ENCODE measurements around the gene USP7.

Gene USP7

DNA sequence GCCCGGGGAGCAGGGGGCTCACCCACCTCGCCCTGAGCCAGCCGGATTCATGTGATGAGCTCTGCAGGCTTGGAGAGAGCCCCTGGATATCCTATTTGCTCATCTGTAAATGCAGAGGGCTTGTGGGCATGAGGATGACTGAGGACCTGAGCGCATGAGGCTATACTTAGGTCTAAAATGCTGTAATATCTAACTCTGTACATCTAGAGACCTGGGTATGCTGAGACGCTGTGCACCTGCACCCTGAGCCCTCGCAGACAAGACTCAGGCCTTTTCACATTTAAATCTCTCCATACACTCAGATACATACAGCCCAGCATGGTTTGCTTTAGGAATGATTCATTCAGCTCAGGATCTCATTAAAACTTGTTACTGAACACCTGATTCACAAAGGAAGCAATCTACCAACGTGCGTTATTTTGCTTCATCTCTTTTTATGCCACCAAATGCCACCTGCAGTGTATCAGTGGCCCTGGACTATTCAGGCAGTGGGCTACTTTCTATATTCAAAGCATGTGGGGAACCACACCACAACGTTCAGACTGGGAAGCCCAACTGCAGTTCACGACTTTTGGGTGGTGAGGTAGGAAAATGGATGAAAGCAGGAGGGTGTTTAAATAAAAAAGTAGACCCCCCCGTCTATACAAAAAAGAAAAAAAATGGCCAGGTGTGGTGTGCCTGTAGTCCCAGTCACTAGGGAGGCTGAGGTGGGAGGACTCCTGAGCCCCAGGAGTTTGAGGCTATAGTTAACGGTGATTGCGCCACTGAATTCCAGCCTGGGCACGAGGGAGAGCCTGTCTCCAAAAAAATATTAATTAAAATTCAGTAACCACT lies 12.0 kb downstream of the USP7 start:
- no peak for DNase-seq

DNA sequence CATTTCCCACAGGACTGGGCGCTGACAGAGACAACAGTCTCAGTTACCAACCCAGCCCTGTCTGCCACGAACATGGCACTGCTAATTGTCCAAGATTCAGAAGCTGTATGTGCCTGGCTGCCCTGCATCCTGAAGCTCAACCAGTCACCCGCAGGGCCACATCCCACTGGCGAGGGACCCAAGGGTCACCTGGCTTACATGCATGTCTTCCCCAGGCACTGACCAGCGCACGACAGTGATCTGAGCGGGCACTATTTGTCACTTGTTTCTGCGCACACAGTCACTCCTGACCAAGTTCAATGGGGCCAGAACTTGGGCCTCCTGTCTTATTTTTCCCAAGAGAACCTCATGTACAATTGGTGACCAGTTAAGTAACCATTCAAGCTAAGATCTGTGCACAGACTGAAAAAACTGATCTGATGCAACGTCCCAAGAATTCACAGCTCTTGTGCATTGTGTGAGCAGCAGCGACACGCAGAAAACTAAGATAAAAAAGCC lies 13.1 kb downstream of the USP7 start:
- DNase-seq: no peak

DNA sequence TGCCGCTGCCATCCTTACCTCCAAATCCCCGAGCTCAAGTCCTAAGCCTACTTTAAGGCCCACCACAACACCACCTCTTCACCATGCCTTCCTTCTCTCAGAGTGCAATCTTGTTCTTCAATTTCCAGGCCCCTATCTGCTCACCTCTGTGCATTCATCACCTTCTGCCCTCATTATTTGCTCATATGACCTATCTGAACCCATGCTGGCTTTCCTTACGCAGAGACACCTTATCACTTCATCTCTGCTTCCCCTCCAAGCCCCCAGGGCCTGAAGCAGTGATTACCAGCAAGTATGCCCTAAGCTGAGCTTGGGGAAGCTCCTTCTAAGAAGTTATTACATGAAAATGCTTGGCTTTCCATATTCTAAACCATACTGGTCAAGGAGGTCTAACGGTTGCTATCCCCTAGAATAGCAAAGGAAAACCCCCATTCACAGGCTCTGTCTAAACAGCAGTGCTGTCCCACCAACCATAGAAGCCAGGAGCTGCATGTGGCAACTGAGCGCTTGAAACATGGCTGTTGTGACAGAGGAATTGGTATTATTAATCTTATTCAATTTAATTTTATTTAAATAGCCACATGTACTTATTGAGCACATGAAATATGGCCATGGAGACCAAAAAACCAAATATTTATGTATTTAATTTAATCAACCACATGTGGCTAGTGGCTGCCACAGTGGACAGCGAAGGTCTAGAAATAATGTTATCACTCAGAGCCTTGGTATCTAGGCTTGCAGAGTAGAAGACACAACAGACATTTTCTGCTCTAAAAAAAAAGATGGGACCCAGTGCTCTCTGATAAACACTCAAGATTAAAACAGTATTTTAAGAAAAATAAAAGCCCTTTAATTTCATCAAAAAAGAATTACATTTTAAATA lies 13.9 kb downstream of the USP7 start:
- no peak for DNase-seq

DNA sequence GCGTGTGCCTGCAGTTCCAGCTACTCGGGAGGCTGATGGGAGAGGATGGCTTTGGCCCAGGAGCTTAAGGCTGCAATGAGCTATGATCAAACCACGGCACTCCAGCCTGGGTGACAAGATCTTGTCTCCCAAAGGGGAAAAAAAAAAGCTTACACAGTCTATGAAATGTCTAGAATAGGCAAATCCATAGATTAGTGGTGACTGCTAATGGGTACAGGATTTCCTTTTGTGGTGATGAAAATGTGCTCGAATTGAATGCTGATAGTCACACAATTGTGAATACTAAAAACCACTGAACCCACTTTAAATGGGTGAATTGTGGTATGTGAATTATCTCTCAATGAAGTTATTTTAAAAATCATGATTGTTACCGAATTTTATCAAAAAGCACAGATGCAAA lies 14.9 kb downstream of the USP7 start:
- no peak for DNase-seq

DNA sequence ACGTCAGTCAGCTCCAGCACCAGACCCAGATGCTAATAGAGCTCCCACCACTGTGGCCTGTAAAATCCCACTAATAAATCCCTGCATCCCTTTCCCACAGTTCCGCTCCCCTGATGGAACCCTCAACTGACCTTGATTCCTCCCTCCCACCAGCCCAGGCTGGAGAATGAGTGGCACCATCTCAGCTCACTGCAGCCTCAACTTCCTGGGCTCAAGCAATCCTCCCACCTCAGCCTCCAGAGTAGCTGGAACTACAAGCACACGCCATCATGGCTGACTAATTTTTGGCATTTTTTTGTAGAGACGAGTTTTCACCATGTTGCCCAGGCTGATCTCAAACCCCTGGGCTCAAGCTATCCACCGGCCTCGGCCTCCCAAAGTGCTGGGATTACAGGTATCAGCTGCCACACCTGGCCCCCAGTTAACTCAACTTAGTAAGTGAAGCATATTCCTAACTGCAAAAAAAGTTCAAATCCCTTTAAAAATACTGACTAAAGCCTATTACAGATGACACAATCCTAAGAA lies 15.6 kb downstream of the USP7 start:
- no peak for DNase-seq

DNA sequence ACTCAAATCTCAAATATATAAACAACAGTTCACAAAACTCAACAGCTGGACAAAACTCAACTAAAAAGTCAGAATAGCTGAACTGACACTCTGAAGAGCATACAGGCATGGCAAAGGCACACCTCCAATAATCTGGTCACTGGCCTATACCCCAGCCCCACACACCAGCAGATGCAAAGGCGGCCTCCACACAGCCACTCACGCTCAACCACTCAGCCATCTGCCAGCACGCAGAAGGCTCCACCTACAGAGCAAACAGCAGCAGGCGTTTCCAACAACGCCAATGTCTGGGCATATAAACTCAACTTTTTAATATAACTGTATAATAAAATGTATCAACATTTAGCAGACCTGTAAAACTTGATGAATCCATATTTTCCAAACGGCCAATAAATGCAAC lies 17.2 kb downstream of the USP7 start:
- no peak for DNase-seq

DNA sequence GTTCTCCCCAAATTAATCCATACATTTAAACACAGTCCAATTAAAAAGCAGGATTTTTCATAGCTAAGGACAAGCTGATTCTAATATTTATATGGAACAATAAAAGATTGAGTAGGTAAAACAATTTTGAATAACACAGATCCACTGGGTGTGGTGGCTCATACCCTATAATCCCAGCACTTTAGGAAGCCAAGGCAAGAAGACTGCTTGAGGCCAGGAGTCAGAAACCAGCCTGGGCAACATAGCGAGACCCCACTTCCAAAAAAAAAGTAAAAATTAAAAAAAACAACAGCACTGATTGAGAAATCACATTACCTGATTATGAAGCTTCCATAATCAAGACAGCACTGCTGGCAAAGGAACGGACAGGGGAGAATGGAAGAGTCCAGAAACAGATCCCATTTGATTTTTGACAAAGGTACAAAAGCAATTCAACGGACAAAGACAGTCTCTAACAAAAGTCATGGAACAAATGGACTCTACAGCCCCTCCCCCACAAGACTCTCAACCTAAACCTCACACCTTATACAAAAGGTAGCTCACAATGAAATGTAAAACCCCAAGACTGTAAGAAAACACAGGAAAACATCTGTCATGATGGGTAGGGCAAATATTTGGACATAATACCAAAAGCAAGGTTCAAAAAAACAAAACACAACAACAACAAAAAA lies 17.9 kb downstream of the USP7 start:
- DNase-seq: no peak

DNA sequence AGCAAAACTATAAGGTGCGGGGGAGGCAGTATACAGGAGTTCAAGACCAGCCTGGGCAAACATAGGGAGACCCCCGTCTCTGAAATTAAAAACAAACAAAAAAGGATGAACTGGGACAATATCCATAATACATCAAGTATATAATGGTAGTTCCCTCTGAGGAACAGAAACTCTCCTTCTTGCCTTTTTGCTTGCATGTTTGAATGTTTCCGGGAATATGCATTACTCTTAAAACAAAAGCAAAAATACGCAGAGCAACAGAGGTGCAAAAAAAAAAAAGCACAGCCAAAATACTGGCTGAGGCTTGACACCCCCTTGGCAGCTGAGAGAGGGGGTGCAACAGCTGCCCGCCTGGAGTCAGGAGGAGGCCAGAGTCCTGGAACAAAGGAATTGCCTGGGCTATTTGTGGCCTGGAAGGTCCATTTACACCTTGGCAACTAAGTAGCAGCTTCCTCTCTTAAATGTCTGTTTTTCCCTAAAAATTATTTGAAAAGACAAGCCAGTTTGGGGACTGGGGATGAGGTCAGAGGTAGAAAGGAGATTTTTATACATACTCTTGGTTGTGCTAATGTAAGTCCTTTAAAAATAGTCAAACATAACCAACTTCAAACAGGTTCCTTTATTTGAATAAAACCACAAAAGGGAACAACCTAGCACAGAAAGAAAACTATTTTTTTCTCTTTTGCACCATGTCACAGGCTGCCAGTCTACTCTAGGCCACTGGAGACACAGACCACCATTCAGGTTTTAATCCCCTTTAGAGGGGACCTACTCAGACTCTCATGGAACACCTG lies 19.5 kb downstream of the USP7 start:
- DNase-seq: no peak

DNA sequence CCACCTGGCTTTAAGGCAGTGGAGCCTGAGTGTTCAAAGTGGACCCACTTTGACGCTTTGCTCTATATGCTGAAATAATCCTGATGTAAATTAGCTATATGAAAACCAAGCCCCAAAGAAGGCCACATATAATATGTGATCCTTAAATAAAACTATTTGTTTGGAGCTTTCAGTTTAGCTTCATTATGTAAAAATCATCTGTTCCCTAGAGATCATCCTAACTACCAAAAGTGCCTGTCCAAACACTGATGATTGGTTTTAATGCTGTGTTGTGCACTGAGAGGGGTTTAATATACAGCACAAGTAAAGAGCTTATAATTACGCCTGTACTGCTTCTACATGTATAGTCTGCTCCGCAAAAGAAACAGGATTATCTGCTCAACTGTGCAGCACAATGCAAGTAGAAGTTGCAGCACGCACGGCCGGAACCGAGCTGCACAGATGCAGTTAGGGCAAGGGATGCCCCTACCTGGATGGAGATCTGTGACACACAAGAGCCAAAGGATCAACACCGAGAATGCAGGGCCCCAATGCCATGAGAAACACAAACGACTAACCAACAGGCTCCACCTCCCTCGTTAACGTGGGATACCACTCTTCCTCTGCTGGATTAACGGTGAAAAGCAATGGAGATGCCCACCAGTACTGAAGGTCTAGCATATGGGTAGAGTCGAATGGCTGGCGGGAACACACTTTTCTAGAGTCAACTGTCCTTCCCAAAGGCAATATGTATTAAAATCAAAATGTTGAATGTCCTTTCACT lies 20.5 kb downstream of the USP7 start:
- DNase-seq: no peak

DNA sequence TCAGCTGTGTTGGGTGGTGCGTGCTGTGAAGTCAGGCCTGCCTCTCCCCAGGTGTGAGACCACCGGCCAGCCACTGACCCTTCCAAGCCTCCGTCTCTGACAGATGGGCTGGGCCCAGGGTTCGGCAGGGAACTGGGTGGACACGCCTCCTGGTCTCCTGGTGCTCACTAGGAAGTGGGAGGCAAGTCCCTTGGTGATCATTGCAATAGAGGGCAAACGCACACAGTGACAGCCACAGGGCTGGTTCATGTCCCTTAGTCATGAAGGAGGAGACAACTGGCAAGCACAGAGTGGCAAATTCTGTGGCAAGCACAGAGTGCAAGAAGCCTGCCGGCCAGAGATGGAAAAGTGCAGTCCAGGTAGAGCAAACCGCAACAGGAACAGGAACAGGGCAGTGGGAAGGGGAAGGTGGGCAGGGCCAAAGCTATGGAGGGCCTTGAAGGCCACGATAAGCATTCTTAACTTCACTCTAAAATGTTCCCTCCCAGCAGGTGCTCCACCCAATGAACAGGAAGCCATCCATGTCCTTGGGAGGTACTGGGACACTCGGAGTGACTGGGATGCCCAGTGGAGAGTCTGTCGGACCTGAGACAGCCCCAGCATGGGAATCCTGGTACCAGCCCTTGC lies 21.9 kb downstream of the USP7 start:
- no peak for DNase-seq

DNA sequence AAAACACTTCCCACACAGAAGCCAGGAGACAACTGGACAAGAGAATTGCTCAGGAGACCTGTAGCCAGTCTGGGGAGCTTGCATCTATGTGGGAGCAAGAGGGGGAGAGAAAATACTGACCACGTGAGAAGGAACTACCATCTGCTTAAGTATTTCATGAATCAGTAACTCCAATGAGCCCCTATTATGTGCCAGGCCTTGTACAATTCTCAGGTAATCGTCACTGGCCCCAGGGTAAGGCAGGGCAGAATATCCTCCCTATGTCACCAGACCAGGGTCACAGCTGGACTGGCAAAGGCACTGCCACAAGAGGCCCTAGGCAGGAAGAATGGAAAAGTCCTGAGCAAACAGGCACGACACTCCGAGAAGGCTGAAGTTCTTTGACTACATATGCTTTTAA lies 25.9 kb downstream of the USP7 start:
- DNase-seq: no peak

DNA sequence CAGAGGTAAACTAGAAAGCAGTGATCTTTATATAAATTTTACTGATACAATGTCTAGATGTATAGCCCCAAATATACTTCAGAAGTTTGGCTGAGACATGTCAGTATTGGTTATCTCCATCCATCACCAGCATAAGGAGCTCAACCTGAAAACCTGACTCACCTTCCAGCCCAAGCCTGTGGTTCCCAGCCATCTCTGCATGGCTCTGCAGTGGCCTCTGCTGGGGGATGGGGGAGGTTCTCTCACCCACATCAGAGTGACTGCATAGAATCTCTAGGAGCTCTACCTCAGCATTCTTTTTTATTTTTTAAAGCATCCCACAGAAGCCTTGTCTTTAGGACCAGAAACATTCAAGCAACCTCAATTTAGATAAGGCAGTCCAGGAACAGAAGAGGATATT lies 27.3 kb downstream of the USP7 start:
- no peak for DNase-seq

DNA sequence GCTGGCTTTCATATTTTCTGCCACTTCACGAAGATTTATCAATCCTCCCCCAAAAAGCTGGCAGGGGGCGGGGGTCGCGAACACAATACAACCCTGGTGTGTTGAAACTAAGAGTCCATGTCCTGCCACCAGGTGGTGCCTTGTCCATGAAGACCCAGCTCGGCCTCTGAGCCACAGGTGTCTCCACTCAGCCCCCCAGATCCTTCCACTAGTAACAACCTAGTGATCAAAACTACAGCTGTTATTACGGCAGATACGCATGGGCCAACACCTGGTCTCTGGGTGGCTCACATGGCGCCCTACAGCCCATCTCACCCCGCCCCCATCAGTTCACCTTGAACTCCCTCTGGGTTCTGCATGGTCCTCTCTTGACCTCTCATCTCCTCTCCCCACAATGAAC lies 27.7 kb downstream of the USP7 start:
- DNase-seq: no peak

DNA sequence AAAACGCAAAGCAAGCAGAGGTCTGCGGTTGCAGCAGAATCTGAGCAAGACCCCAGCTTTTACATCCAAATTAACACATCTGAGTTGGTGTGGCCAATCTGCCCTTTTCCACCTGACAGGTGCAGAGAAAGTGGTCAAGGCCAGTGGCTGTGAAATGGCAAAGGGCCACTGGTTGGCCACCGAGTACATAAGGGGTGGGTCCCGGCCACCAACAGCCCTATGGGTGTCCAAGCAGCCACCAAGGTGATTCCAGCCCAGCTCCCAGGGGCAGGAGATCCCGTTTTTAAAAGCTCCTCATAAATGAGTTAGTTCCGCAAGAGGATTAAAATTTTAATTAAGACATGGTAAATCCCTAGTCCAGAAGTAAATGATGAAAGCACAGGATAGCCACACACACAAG lies 29.1 kb downstream of the USP7 start:
- DNase-seq: no peak

DNA sequence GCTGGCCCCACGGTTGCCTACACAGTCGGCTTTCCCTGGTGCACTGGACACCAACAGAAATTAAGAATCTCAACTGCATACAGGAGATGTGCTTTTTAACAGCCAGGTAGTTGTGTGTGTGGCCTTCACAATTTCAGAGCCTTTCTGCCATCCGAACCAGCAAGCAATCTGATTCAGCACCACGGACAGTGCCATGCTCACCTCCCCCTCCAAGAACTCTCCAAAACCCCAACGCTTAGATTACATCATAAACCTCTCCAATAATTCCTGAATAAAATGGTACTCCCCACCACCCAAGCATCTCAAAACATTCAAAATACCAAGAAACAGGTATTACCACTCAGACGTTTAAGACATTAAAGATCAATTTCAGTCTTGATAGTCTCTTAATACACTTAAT lies 31.8 kb downstream of the USP7 start:
- DNase-seq: no peak

DNA sequence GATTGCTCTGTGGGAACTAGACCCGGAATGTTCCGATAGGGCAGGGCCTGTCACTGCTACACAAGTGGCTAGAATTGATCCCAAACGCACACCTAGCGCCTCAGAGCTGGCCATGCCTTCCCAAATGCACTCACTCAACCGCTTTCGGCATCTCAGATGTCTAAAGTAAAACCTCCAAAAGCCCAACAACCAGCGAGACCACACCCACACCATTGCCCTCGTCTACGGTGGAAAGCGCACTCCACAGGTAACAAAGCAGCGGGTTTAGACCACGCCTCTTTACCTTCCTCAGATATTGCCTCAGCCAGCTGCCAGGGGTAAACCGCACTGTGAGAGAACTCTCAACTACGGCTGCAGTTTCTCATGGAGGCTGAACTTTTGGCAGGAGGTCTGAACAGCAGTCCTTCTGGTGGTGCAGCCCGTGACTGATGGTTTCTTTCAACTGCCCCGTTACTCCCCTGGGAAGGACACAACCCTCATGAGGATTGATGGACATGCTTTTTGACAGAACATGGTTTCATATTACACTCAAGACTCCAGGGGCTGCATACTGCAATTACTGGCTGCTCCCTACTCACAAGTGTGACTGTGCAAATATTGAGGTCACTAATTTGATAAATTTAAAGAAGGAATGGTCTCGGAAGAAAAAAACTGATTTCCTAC lies 34.5 kb downstream of the USP7 start:
- DNase-seq: no peak

DNA sequence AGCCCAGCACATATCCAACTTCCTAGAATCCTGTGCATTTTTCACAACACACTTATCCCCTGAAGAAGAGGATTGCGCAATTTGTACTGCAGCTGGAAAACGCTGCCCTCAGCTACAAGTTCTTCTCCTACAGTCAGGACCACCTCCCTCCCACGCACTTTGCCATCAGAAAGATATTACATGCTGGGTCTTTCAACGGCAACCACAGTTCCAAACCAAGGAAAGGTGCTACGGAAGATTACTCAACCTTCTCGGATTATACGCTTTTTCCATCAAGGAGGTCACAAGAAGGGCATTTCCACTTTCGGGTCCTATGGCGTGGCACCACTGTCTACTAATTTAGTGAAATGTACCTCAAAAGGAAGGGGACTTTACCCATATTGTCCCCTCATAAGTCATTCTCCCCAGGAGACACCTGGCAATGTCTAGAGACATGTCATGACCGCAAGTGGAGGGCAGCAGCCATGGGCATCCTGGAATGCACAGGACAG lies 35.2 kb downstream of the USP7 start:
- DNase-seq: no peak

DNA sequence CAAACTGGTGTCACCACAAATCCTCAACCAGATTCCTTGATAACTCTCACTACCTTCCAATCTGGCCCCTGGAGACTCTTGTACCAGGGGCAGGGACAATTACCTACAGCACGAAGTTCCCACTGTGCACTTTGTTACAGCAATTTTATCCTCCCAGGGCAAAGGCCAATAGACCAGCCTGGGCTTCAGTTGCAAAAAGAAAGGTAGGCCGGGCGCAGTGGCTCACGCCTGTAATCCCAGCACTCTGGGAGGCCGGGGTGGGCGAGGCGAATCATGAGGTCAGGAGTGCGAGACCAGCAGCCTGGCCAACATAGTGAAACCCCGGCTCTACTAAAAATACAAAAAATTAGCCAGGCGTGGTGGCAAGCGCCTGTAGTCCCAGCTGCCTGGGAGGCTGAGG lies 36.9 kb downstream of the USP7 start:
- DNase-seq: no peak

DNA sequence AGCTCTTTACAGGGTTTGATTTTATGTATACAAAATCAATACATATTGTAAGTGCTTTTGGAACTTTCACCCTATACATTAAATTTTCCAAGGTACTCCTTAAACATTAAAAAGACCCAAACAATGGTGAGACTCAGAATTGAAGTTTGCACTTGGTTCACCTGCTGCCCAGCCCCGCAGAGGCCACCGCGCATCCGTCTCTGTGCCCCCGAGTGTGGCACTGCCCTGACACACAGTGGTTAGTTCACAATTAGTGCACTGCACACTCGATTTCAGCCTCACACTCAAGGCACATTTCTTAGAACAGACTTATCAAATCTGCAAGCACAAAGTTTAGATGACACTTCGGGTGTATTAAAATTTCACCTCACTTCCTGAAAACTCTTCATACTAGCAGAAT lies 38.3 kb downstream of the USP7 start:
- no peak for DNase-seq

DNA sequence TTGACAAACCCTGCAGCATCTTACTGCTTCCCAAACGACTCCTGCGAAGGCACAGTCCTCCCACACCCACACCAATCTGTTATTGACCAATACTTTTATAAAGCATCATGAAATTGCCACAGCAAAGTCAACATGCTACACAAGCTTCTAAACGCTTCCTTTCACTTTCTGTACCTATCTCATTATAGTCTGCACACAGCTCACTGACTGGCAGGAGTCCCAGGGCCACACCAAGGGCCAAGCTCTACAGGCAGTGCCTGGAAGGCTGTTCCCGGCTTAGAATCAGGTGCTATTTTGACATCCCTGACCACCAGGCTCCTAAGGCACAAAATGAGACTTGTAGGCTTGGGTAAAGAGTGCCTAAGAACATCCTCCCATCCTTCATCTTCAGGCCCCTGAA lies 39.5 kb downstream of the USP7 start:
- no peak for DNase-seq
